GM18519 (cell line): ENCODE data around the gene TRHDE.
"Not testable (repeated sequence)": the region's sequence is repeated elsewhere in the genome, so short reads cannot be mapped to it uniquely, and the experiment has no call there.

ENCODE experiments used
- ATAC-seq: cut with Tn5 transposase; IDR thresholded peaks from one replicate; pipeline ENCODE4 v1.9.1; 2021; ENCODE audit warnings: mild to moderate bottlenecking, moderate library complexity; ENCODE audit not compliant: unreplicated experiment, low FRiP score

The TRHDE gene

DNA sequence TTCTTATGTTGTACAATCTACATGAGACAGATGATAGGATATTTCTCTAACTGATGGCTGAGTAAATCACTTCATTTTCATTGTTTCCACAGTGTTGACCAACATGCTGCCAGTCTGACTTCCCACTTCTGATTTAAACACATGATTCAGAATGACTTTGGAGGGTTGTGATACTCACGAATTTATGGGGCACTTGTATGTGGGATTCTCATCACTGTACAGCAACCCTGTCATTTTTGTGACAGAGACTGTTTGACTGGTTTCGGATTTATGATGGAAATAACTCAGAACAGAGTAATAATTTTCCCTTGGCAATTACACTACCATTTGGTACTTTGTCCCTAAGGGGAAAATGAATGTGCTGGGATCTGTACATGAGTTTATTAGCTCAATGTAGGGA, 333.8 kb downstream of the TRHDE start:
- no peak for ATAC-seq

DNA sequence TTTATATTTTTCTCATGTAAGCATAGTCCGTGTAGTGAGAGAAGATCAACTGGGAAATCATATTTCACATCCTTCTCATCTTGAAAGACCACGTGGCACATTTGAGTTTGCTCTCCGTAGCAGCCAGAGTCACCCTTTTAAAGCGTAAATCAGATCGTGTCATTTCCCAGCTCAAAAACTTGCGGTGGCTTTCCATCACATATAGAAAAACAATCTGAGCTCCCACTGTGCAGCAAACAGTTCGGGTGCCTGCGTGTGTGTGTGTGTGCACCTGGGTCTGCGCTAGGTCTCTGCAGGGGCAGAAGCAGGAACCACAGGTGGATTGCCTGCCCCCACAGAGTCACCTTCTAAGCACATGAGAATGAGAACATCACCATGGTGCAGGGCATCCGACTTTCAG, 338.2 kb downstream of the TRHDE start:
- ATAC-seq: no peak

DNA sequence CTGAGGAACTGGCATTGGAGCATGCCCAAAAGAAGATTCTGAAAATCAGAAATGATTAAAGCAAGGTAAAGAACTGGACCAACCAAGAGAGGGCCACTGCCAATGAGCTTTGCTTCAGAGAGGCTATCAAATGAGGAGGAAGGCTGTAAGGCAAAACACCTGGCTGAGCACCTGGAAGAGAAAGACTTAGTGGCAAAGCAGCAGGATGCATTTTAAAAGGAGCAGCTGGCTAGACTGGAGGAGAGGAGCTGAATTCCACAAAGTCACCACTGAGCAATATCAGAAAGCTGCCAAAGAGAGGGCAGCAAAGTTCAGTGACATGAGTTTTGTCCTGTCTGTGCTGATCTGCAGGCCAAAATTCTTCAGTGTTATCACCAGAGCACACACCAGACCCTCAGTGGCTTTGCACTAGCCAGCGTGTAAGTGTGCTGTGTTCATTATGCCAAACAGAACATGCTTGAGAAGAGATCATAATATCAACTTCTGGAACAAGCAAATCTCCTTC, 338.7 kb downstream of the TRHDE start:
- no peak for ATAC-seq

DNA sequence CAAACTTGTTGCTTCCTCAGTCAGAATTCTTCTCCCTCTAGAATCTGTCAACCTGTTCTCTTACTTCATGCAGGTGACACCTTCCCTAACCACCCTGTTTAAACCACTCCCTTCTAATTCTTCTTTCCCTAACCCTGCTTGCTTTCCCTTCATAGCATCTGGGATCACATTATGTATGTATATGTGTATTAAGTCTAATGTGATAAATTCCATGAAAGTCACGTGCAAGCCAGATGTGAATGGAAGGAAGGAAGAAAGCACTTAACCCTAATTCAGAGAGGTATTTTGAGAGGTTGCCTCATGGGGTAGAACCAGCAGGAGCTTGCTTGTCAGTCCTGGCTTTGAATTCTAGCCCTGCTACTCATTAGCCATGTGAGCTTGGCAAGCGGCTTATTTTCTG, 340.0 kb downstream of the TRHDE start:
- ATAC-seq: no peak

DNA sequence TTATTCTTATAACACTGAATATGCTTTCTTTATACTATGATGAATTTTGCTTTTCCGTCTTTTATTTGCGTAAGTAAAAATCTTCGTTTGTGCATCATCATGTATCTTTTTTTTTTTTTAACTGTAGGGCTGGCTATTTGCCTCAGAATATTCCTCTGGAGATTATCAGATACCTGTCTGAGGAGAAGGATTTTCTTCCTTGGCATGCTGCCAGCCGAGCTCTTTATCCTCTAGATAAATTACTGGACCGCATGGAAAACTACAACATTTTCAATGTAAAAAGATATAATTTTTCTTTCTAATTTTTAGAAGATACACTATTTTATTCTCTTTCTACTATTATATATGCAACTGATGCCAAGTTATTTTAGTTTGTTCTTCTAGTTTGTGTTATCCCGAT, 346.6 kb downstream of the TRHDE start:
- no peak for ATAC-seq

DNA sequence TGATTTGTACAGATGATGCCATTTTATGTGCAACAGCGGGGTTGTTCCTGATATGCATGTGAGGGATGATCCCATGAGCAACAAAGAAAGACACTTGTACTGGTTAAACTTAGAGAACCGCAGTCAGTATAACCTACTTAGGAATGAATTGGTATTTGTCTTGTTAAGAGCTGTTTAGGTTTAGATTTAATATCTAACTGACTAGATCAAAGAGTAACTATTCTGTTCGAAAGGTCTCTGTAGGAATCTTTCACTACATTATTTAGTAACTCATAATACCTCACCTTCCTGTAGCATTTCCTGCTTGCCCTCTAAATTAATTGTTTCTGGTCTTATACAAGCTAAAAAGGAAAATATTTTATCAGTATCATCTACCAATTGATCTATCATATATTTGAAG, 350.4 kb downstream of the TRHDE start:
- no peak for ATAC-seq

DNA sequence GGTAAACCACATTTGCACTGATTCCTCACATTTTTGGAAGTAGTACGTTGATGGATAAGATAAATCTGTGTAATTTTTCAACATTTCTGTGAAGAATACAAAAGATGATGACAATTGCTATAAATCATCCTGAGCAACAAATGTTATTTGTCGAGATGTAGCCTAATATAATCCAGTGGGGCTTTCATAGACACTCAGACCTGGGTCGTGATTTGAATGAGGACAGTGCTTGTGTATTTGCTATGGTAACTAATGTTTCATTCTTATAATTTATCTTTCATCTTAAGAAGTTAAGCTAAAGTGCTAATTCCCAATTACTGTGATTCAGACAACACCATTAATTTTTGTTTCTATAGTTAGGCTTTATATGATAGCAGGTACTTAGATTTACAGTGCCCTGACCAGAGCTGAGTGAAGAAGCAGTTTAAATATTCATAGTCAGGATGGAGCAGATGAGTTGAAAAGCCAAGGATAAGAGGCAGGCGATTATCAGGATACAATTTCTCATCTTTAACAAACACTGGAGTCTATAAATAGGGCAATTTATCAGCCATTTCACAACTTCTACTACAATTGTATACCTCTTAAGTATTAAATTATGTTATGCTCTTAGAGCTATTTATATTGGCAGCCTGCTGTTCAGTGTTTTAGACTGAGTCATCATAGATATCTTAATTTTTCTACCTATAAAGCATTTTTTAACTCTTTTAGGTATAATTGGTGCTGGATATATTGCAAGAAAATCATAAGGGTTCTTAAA, 359.9 kb downstream of the TRHDE start:
- no peak for ATAC-seq

DNA sequence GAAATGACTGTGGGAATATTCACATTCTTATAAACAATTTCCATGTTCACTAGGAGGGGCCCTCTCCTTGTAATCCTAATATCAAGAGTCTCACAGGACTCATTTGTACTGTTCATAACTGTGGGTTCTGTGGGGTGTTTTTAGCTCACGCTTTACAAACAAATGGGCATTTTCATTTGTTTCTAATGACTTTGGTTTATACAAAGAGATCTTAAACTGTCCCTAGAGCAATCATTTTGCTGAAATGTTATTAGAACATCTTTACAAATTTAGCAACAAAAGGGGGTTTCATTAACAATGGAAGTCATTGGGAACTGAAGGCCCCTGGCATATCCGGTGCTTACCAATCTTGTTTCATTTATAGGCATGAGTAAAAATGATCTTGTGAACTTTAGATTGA, 370.5 kb downstream of the TRHDE start:
- no peak for ATAC-seq

DNA sequence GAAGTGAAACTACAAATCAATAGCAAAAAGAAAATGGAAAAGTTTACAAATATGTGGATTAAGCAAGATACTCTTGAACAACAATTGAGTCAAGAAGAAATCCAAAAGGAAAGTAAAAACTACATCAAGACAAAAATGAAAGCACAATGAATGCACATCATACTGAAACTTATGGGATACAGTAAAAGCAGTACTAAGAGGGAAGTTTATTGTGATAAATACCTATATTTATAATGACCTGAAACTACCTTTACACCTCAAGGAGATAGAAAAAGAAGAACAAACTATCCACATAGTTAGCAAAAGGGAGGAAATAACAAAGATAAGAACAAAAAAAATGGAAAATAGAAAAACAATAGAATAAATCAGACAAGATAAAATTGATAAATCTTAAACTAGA, 375.0 kb downstream of the TRHDE start:
- no peak for ATAC-seq

DNA sequence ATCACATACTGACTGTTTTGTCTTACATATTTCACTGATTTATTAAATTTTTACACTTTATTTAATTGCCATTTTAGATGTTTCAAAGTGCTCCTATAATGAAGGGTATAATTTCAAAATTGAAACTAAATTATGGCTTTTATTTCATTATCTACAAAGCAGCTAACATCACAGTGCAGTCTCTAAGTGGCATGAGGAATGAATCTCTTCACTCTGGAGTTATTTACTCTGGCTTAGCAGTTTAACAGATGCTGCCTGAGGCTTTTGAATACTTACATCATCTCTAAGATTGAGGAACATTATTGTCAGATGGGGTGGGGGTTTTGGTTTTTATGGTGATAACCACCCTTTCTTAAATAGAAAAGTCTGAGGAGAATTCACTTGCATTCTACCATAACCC, 386.4 kb downstream of the TRHDE start:
- no peak for ATAC-seq

DNA sequence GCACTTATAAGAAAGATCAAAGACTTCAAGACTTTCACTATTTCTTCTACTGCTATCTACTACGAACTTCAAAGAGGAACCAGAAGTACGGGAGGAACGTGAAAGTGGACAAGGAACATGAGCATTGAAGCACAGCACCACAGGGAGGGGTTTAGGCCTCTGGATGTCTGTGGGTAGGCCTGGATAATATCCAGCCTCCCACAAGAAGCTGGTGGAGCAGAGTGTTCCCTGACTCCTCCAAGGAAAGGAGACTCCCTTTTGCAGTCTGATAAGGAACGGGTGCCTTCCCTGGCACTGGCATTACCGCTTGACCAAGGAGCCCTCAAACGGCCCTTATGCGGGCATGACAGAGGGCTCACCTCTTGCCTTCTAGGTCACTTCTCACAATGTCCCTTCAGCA, 388.0 kb downstream of the TRHDE start:
- not testable (repeated sequence) for ATAC-seq

DNA sequence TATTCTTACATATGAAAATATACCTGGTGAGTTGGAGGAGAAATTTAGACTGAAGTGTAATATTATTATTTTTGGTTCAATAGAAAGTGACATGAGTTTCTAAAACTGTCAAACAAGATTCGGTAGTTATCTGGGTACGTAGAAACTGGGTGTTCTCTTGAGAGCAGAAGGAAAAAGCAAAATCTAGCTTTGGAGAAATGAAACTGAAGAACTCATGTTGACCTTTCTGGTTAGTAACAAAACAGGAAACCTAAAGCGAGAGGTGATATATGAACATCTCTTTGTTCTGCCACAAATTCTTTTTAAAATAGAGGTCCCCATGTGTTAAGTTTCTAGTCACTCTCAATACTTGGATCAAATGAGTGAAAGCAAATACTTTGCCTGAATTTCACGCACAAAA, 401.7 kb downstream of the TRHDE start:
- ATAC-seq: peak; percentile 70

DNA sequence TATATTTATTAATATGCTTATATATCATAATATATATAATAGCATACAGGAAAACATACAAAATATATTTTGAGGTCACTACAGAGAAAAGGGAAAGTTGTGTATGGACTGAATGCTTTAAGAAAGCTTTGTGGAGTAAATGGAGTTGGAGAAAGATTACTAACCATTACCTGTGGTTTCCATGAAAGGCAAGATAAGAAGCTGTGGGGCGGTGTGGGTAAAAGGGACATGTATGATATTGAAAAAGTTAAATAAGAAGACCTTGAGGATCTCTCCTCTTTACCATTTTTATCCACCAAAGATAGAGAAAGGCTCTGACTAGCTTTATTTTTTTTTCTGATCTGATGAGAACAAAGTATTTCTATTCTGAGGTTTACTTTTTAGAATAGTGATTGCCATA, 404.4 kb downstream of the TRHDE start:
- no peak for ATAC-seq

DNA sequence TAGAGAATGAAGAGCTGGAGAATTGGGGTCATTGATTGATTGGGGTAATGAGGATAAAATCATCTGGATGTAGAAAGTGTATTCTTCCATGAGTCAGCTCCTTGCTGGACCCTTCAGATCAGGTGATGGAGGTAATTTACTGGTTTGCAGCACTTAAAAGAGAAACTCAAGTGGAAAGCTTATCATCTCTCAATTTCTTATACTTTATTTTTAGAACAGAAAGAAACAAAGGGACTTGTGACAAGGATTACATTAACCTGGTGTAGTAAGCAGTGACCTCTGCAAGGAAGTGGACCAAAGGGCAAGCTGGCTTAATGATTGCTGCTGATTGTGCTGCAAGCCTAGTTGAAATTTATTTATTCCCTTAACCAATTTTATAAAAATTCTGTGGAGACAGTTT, 405.0 kb downstream of the TRHDE start:
- no peak for ATAC-seq

DNA sequence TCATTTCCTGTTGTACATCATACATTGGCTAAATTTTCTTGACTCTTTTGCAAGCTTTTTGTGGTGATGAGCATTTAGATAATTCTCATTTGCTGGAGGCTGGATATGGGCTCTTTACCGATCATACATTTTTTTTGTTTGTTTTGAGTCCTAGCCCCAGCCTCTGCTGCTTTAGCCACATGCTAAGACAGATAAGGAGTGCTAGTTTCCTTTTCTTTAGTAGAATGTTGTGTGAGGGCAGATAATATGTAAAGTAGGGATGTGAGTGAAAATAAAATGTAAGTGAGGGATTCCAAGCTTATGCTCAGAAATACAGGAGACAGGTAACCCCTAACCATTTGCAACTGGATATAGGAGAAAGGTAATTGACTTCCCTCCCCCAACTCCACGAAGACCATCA, 405.7 kb downstream of the TRHDE start:
- no peak for ATAC-seq

DNA sequence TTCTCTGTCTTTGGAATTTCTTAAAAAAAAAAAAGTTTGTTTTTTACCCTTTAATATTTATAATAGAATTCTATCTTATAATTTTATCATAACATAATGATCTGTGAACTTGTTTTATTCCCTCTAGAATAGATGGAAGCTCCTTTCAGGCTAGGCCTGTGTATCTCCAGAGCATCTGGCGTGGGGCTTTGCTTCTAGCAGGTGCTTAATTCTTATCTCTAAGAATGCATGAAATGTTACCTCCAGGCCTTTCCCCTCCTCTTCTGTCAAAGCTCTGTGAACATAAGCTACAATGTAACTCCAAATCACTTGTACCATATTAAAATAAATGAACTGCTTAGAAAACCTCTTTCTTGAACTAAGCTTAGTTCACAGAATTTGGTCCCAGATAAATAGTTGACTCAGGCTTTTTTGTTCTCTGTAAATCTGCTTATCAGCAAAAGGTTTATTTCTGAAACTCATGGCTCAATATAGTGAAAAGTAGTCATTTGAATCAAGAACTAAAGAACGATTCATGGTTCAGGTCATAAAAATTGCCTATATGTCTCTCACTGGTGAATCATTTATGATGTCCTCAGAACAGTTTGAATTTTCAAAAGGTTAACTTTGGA, 407.1 kb downstream of the TRHDE start:
- no peak for ATAC-seq

DNA sequence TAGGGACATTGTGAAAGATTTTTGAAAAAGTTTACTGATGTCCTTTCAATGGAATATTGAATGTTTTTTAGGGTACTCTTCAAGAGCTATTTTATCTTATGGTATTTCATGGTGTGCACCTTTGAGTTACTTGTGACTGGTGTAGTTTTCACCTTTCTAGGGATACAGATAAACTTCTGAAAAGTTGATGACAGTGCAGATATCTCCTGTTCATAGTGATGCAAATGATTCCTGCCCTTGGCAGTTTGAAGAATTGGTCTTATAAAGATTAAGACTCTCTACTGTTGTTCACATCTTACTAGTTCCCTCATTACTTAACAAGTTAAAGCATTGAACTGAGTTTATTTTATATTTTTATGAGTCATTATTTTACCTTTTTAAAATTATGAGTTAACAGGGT, 408.9 kb downstream of the TRHDE start:
- ATAC-seq: no peak

DNA sequence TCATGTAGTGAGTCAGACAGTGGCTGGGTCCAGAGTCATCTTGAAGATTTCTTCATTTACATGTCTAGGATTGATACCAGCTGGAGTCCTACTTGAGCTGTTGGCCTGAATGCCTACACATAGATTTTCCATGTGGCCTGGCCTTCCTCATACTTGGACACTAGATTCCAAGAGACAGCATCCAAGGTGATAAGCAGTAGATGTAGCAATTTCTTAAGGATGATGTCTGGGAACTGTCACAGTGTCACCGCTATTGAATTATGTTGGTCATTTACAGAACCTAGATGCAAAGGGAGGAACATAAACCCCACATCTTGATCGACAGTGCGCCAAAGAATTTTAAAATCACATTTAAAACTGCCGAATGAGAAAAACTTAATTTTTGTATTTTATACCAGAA, 412.3 kb downstream of the TRHDE start:
- no peak for ATAC-seq

DNA sequence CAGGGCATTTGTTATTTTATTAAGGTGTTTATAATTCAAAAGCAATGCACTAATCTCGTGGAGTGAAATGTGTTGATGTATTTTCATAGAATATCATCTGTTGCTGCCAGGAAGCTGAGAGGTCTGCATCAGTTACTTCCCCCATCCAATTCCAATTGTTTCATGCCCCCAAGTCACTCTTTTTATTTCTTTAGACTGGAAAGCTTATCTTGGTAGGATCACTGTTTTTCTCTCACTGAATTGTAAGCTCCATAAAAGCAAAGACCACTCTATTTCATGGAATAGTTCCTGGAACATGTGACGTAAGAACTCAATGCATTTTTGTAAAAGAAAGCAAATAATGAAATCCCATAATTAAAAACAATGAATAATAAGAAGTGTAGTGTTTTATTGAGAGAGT, 420.2 kb downstream of the TRHDE start:
- no peak for ATAC-seq

DNA sequence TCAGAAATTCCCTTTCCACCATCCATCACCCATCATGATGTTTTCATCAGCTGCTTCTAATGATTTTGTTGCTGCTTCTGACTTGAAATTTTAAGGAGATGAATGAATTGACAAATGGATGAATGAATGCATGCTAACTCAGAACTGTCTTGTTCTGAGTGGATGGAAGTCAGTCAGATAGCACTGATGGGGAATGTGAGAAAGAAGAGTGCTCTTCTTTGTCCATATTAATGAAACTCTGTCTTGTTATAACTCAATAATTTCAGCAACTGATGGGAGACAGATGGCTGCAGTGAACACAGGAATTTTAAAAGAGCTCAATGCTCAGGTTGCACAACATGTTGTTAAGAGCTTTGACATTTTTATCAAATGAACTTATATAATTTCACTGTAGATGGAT, 422.0 kb downstream of the TRHDE start:
- ATAC-seq: no peak

DNA sequence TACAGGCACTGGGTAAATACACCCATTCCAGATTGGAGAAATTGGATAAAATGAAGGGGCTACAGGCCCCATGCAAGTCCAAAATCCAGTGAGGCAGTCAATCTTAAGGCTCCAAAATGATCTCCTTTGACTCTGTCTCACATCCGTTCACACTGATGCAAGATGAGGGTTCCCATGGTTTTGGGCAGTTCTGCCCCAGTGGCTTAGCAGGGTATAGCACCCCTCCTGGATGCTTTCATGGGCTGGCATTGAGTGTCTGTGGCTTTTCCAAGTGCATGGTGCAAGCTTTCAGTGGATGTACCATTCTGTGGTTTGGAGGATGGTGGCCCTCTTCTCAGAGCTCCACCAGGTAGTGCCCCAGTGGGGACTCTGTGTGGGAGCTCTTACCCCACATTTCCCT, 427.2 kb downstream of the TRHDE start:
- no peak for ATAC-seq

DNA sequence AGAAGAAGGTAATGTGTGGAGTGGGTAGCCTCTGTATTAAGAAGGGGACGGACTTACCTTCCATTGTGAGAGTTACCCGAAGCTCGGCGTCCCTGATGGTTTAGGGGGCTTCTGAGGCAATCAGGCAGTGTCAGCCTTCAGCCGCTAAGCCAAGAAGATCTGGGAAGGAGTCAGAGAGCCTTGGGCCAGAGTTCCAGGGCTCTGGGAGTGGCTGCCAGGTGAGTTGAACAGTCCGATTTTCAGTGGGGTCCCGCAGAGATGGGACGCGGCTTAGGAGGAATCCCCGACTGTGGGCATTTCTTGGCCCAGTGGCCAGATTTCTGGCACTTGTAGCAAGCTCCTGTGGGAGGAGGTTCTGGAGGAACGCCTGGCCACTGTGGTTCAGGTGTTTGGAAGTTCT, 439.9 kb downstream of the TRHDE start:
- not testable (repeated sequence) for ATAC-seq
